ENCODE data around the gene ADCY2. TPM values are rescaled to one million over a fixed set of nuclear protein-coding genes. Genes with fewer than 3 reads are reported as not detected.

Gene ADCY2
- total RNA-seq, 1 experiment from 2014 or later, result 0.34 TPM

DNA sequence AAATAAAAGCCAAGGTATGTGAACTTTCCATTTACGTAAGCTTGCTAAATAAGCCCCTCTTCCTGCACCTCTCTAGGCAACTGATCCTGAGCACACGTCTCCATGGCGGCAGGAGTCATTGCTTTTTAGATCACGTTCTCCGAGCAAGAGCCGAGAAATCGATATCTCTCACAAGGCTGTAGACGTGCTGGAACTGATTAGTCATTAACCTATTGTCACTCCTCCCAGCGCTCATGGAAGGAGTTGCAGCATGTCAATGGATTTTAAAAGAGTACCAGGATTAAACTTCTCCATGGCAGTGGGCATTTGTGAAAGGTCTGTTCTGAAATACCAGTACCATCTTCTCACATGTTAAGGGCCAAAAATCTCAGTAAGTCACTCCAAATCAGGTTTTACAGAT is 4.7 kb upstream of the ADCY2 start:
- Histone ChIP-seq H3K4me3 (ENCODE audit: low read depth, low read length, poor library complexity, severe bottlenecking) (no peak overlapping the region), H3K36me3 (ENCODE audit: insufficient read depth, low read length, poor library complexity, severe bottlenecking) (no peaks in the 10 kb centered on the region), H3K9me3 (ENCODE audit: low read depth, low read length, poor library complexity, severe bottlenecking) (no peaks in the 10 kb centered on the region), H3K4me1 (ENCODE audit: insufficient read depth, low read length, poor library complexity, severe bottlenecking) (no peaks in the 10 kb centered on the region), H3K27ac (ENCODE audit: low read depth, low read length, poor library complexity, severe bottlenecking) (no peak overlapping the region), H3K27me3 (replicated peaks; ENCODE audit: insufficient read depth, low read depth, low read length, poor library complexity) (peaks cover 9% of the 10 kb centered on the region)
- no TSS peak for BruUV-seq (replicated peaks)
- intact Hi-C loops (cut with micrococcal nuclease; ENCODE audit: unreplicated experiment), result loop anchor here (5.0 to 10.0 kb wide), 3 partner anchors 356 to 626 kb away; partner anchors contain the start of gene CFAP90
- CTCF ChIA-PET, result interaction anchor here (1.1 kb wide), 1 partner anchor 130 kb away, joined by 6 read pairs; no protein-coding TSS in a partner anchor
- TF ChIP-seq EZH2 (IDR thresholded peaks at IDR 0.05; ENCODE audit: borderline replicate concordance, low read depth, low read length, poor library complexity, severe bottlenecking), result no peak
- TF ChIP-seq, protein P1, sequence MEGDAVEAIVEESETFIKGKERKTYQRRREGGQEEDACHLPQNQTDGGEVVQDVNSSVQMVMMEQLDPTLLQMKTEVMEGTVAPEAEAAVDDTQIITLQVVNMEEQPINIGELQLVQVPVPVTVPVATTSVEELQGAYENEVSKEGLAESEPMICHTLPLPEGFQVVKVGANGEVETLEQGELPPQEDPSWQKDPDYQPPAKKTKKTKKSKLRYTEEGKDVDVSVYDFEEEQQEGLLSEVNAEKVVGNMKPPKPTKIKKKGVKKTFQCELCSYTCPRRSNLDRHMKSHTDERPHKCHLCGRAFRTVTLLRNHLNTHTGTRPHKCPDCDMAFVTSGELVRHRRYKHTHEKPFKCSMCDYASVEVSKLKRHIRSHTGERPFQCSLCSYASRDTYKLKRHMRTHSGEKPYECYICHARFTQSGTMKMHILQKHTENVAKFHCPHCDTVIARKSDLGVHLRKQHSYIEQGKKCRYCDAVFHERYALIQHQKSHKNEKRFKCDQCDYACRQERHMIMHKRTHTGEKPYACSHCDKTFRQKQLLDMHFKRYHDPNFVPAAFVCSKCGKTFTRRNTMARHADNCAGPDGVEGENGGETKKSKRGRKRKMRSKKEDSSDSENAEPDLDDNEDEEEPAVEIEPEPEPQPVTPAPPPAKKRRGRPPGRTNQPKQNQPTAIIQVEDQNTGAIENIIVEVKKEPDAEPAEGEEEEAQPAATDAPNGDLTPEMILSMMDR (conservative IDR thresholded peaks at IDR 0.05; ENCODE audit: low read depth, low read length), result 0 out of 2 replicates have a peak, but pooled peaks have one; percentile 19
- DNase-seq (ENCODE audit: low spot score), result peak; percentile 17
- POLR2A ChIA-PET (ENCODE audit: low non-redundant PET), result no interaction called here

DNA sequence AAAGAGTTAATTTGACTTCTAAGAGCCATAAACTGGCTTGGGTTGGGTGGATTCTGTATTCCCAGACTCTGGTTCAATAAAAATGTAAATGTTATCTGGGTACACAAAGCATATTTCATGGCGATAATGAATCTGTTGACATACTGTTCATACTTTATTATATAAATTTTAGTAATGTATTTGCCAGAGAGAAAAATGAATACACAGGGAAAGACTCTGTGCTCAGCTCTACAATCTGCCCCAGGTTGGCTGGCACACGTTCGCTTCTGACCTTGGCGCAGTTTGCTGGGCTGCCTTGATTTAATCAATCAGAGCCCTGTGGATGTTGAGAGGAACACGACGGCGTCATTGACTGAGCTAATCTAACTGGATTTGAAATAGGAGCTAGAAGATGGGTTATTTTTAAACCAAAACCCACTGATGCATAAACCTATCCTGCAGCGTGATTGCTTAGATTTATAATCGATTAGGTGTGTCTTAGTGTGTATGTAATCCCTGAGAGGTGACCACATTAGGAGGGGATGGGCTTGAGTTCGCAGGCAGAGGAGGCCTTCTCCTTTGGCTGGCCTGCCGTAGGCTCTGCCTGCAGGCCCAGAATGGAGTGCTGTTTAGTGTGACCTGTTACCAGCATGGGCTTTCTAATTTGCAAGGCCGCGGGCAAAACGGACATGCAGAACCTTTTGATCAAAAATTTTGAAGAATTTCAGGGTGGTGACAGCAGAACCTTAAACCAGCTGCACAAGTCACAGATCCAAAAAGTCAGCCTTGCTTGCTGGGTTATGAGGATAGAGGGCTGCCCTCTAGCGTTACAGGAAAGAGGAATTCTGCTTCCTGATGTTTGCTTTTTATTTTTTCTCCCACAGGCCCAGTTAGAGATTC is 3.9 kb upstream of the ADCY2 start:
- Histone ChIP-seq H3K36me3 (ENCODE audit: insufficient read depth, low read length, poor library complexity, severe bottlenecking) (no peaks in the 10 kb centered on the region), H3K27me3 (replicated peaks; ENCODE audit: insufficient read depth, low read depth, low read length, poor library complexity) (peaks cover 17% of the 10 kb centered on the region), H3K27ac (ENCODE audit: low read depth, low read length, poor library complexity, severe bottlenecking) (no peak overlapping the region), H3K9me3 (ENCODE audit: low read depth, low read length, poor library complexity, severe bottlenecking) (no peaks in the 10 kb centered on the region), H3K4me3 (ENCODE audit: low read depth, low read length, poor library complexity, severe bottlenecking) (no peak overlapping the region), H3K4me1 (ENCODE audit: insufficient read depth, low read length, poor library complexity, severe bottlenecking) (no peaks in the 10 kb centered on the region)
- peak; percentile 60 for DNase-seq (ENCODE audit: low spot score)
- BruUV-seq (replicated peaks), result no TSS peak
- TF ChIP-seq EZH2 (IDR thresholded peaks at IDR 0.05; ENCODE audit: borderline replicate concordance, low read depth, low read length, poor library complexity, severe bottlenecking), result no peak
- TF ChIP-seq, protein P1 (conservative IDR thresholded peaks at IDR 0.05; ENCODE audit: low read depth, low read length), result peak; percentile 74
- intact Hi-C loops (cut with micrococcal nuclease; ENCODE audit: unreplicated experiment), result loop anchor here (1.0 to 10.0 kb wide), 4 partner anchors 131 to 627 kb away; partner anchors contain the start of gene CFAP90
- POLR2A ChIA-PET (ENCODE audit: low non-redundant PET), result interaction anchor here (0.7 kb wide), 1 partner anchor 74 kb away, joined by 5 read pairs; no protein-coding TSS in a partner anchor
- CTCF ChIA-PET, result interaction anchor here (1.1 kb wide), 1 partner anchor 131 kb away, joined by 6 read pairs; no protein-coding TSS in a partner anchor

DNA sequence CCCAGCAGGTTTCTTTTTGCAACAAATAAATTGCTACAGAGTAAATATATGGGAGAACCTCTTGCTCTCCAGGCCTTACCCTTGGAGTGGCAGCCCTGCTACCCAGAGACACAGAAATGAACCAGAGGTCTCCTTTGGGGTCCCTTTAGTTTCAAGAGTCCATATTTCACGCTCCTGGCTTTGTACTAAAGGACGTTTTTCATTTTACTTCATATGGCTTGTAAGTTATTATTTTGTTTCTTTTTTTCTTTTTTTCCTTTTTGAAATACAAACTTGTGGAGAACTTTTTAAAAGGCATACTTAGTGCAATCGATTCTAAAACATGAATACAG is 3.3 kb upstream of the ADCY2 start:
- Histone ChIP-seq H3K36me3 (ENCODE audit: insufficient read depth, low read length, poor library complexity, severe bottlenecking) (no peaks in the 10 kb centered on the region), H3K27me3 (replicated peaks; ENCODE audit: insufficient read depth, low read depth, low read length, poor library complexity) (peaks cover 23% of the 10 kb centered on the region), H3K9me3 (ENCODE audit: low read depth, low read length, poor library complexity, severe bottlenecking) (no peaks in the 10 kb centered on the region), H3K4me3 (ENCODE audit: low read depth, low read length, poor library complexity, severe bottlenecking) (no peak overlapping the region), H3K4me1 (ENCODE audit: insufficient read depth, low read length, poor library complexity, severe bottlenecking) (no peaks in the 10 kb centered on the region), H3K27ac (ENCODE audit: low read depth, low read length, poor library complexity, severe bottlenecking) (no peak overlapping the region)
- intact Hi-C loops (cut with micrococcal nuclease; ENCODE audit: unreplicated experiment), result loop anchor here (1.0 to 10.0 kb wide), 4 partner anchors 131 to 628 kb away; partner anchors contain the start of gene CFAP90
- DNase-seq (ENCODE audit: low spot score), result no peak
- BruUV-seq (replicated peaks), result no TSS peak
- TF ChIP-seq, protein P1 (conservative IDR thresholded peaks at IDR 0.05; ENCODE audit: low read depth, low read length), result no peak
- TF ChIP-seq EZH2 (IDR thresholded peaks at IDR 0.05; ENCODE audit: borderline replicate concordance, low read depth, low read length, poor library complexity, severe bottlenecking), result no peak
- ChIA-PET CTCF (no interaction called here), POLR2A (ENCODE audit: low non-redundant PET) (no interaction called here)
